ENCODE measurements around the gene IL17RD.

DNA sequence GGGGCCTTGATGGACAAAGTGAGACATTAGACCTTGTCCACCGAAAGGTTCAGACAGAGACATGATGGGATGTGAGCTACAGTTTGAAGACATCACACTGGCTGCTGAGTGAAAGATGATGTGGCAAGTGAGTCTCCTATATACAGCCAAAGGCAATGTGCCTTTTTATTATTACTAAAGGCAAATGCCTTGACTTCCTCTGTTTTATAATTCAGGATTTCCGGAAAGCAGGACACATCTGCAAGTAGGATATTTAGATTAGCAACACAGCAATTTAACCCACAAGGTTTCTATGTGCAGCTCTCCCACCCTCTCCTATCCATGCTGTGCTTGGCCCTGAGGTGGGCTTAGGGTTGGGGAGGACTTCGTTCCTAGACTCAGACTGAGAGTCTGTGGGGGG, 84.0 kb downstream of the IL17RD start:
- TF ChIP-seq, protein P1, sequence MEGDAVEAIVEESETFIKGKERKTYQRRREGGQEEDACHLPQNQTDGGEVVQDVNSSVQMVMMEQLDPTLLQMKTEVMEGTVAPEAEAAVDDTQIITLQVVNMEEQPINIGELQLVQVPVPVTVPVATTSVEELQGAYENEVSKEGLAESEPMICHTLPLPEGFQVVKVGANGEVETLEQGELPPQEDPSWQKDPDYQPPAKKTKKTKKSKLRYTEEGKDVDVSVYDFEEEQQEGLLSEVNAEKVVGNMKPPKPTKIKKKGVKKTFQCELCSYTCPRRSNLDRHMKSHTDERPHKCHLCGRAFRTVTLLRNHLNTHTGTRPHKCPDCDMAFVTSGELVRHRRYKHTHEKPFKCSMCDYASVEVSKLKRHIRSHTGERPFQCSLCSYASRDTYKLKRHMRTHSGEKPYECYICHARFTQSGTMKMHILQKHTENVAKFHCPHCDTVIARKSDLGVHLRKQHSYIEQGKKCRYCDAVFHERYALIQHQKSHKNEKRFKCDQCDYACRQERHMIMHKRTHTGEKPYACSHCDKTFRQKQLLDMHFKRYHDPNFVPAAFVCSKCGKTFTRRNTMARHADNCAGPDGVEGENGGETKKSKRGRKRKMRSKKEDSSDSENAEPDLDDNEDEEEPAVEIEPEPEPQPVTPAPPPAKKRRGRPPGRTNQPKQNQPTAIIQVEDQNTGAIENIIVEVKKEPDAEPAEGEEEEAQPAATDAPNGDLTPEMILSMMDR (conservative IDR thresholded peaks at IDR 0.05; ENCODE audit: low read depth, low read length), result no peak
- no peak for TF ChIP-seq POLR2A (IDR thresholded peaks at IDR 0.05; ENCODE audit: low read depth, low read length)
- no peak for TF ChIP-seq RAD21 (IDR thresholded peaks at IDR 0.05; ENCODE audit: low read length)
- no peak for TF ChIP-seq FOS (IDR thresholded peaks at IDR 0.05; ENCODE audit: low read depth, low read length)
- TF ChIP-seq CEBPB (IDR thresholded peaks at IDR 0.05; ENCODE audit: low read depth, low read length), result no peak
- TF ChIP-seq RCOR1 (IDR thresholded peaks at IDR 0.05; ENCODE audit: insufficient replicate concordance, low read length), result no peak
- no peak for TF ChIP-seq MXI1 (IDR thresholded peaks at IDR 0.05; ENCODE audit: borderline replicate concordance, low read depth, low read length)
- TF ChIP-seq NFE2L2 (IDR thresholded peaks at IDR 0.05; ENCODE audit: low read depth, low read length), result no peak
- TF ChIP-seq USF2 (IDR thresholded peaks at IDR 0.05; ENCODE audit: low read depth, low read length), result no peak
- no peak for TF ChIP-seq SMC3 (IDR thresholded peaks at IDR 0.05; ENCODE audit: low read depth, low read length)
- no peak for TF ChIP-seq BHLHE40 (IDR thresholded peaks at IDR 0.05; ENCODE audit: low read depth, low read length)
